HEK293T (cell line): ENCODE results near the gene C1QTNF8.

ENCODE experiments used
- CTCF ChIA-PET: fragments of 350-600 bp; formaldehyde crosslinking; extraction: SDS; loops from one replicate; lab custom pipeline; 2021; ENCODE audit warnings: antibody characterized with exemption, inconsistent platforms; lab: Yijun Ruan, JAX
- POLR2A ChIA-PET: fragments of 350-600 bp; formaldehyde crosslinking; extraction: SDS; loops from one replicate; lab custom pipeline; 2020; ENCODE audit warnings: antibody characterized with exemption, inconsistent platforms; lab: Yijun Ruan, JAX
- DNase-seq: peaks from one replicate; pipeline ENCODE4 v3.0.0; 2012; ENCODE audit warnings: mixed read lengths; ENCODE audit errors: extremely low spot score
- ARNT ChIP-seq: fragments of 450-650 bp; IDR thresholded peaks from 2 replicates; pipeline ENCODE4 v1.6.1; 2017; ENCODE audit warnings: mild to moderate bottlenecking
- BHLHE40 ChIP-seq: fragments of 450-650 bp; IDR thresholded peaks from 2 replicates; pipeline ENCODE4 v1.6.1; 2016; ENCODE audit warnings: mild to moderate bottlenecking, moderate library complexity, borderline replicate concordance
- CTBP1 ChIP-seq: fragments of 450-650 bp; IDR thresholded peaks from 2 replicates; pipeline ENCODE4 v1.6.1; 2016; ENCODE audit warnings: borderline replicate concordance
- ELF4 ChIP-seq: fragments of 450-650 bp; IDR thresholded peaks from 2 replicates; pipeline ENCODE4 v1.6.1; 2017; ENCODE audit warnings: antibody characterized with exemption
- FOXA1 ChIP-seq: fragments of 450-650 bp; IDR thresholded peaks from 2 replicates; pipeline ENCODE4 v1.6.1; 2016; ENCODE audit warnings: mild to moderate bottlenecking
- FOXK2 ChIP-seq: fragments of 450-650 bp; IDR thresholded peaks from 2 replicates; pipeline ENCODE4 v1.6.1; 2016; ENCODE audit warnings: mild to moderate bottlenecking
- FOXM1 ChIP-seq: fragments of 450-650 bp; IDR thresholded peaks from 2 replicates; pipeline ENCODE4 v1.6.1; 2017; ENCODE audit warnings: mild to moderate bottlenecking, borderline replicate concordance
- HDGF ChIP-seq: fragments of 450-650 bp; IDR thresholded peaks from 2 replicates; pipeline ENCODE4 v1.6.1; 2017; ENCODE audit warnings: antibody characterized with exemption, borderline replicate concordance
- L3MBTL2 ChIP-seq: fragments of 450-650 bp; conservative IDR thresholded peaks from 2 replicates; pipeline ENCODE4 v1.6.1; 2016; ENCODE audit warnings: mild to moderate bottlenecking
- LEF1 ChIP-seq: fragments of 450-650 bp; IDR thresholded peaks from 2 replicates; pipeline ENCODE4 v1.6.1; 2017; ENCODE audit warnings: mild to moderate bottlenecking, borderline replicate concordance
- NFRKB ChIP-seq: fragments of 450-650 bp; IDR thresholded peaks from 2 replicates; pipeline ENCODE4 v1.6.1; 2016; ENCODE audit warnings: mild to moderate bottlenecking, moderate library complexity
- SP1 ChIP-seq: fragments of 450-650 bp; IDR thresholded peaks from 2 replicates; pipeline ENCODE4 v1.6.1; 2017
- SUZ12 ChIP-seq: fragments of 450-650 bp; IDR thresholded peaks from 2 replicates; pipeline ENCODE4 v1.6.1; 2016; ENCODE audit warnings: mild to moderate bottlenecking
- TARDBP ChIP-seq: fragments of 450-650 bp; IDR thresholded peaks from 2 replicates; pipeline ENCODE4 v1.6.1; 2016
- ZNF384 ChIP-seq: fragments of 450-650 bp; IDR thresholded peaks from 2 replicates; pipeline ENCODE4 v1.6.1; 2016
- TF ChIP-seq, protein P1 (sequence below): fragments of 450-650 bp; IDR thresholded peaks from 2 replicates; pipeline ENCODE4 v1.6.1; 2016

C1QTNF8 gene

DNA sequence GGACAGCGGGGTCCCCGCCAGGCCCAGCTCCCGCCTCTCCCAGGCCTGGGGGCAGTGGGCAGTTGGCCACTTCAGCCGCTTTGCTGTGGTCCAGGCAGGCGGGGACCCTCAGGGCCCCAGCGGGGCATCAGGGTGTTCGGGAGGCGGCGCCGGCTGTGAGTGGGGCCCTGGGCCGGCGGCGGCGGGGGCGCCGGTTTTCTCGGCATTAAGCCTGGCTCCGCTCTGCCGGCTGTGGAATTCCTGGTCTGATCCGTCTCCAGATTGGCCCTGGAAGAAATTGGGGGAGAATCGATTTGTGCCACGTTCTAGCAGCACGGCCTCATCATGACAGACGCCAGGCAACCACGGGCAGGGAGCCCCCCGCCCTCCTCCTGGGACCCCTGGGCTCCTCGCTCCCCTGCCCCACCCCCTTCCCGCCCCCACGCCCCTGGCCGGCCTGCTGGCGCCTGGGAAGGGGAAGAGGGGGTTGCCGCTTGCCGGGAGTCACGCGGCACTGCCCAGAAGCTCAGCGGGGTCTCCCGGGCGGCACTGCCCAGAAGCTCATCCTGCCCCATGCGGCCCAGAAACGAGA lies 52.1 kb downstream of the C1QTNF8 start:
- ChIA-PET CTCF (no interaction called here), POLR2A (no interaction called here)
- no peak for TF ChIP-seq HDGF
- no peak for TF ChIP-seq FOXK2
- no peak for TF ChIP-seq BHLHE40
- no peak for TF ChIP-seq SP1
- no peak for TF ChIP-seq L3MBTL2
- no peak for TF ChIP-seq TARDBP
- TF ChIP-seq SUZ12 = no peak
- TF ChIP-seq FOXM1 = no peak
- TF ChIP-seq, protein P1, sequence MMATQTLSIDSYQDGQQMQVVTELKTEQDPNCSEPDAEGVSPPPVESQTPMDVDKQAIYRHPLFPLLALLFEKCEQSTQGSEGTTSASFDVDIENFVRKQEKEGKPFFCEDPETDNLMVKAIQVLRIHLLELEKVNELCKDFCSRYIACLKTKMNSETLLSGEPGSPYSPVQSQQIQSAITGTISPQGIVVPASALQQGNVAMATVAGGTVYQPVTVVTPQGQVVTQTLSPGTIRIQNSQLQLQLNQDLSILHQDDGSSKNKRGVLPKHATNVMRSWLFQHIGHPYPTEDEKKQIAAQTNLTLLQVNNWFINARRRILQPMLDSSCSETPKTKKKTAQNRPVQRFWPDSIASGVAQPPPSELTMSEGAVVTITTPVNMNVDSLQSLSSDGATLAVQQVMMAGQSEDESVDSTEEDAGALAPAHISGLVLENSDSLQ = no peak
- TF ChIP-seq NFRKB = no peak
- no peak for TF ChIP-seq CTBP1
- no peak for TF ChIP-seq ARNT
- TF ChIP-seq ZNF384 = no peak
- no peak for TF ChIP-seq LEF1
- DNase-seq = no peak

DNA sequence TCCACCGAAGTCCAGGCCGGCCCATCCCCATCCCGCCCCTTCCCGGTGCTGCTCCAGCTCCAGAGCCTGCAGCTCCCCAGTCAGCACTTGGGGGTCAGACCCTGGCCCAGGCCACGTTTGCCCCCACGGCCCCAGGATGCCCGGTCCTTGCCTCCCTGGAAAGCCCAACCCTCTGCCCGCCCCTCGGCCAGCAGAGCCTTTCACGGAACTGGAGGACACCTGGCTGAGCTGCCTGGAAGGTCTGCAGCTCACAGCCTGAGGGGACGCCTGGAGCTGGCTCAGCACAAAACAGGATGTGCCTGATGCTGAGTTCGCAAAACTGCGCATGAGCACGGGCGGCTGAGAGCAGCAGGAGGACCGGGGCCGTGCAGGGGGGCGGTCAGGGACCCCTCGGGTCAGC lies 53.2 kb downstream of the C1QTNF8 start:
- ChIA-PET POLR2A (no interaction called here), CTCF (no interaction called here)
- DNase-seq = peak; percentile 57
- TF ChIP-seq, protein P1 = no peak
- TF ChIP-seq CTBP1 (no peak), SP1 (no peak)

DNA sequence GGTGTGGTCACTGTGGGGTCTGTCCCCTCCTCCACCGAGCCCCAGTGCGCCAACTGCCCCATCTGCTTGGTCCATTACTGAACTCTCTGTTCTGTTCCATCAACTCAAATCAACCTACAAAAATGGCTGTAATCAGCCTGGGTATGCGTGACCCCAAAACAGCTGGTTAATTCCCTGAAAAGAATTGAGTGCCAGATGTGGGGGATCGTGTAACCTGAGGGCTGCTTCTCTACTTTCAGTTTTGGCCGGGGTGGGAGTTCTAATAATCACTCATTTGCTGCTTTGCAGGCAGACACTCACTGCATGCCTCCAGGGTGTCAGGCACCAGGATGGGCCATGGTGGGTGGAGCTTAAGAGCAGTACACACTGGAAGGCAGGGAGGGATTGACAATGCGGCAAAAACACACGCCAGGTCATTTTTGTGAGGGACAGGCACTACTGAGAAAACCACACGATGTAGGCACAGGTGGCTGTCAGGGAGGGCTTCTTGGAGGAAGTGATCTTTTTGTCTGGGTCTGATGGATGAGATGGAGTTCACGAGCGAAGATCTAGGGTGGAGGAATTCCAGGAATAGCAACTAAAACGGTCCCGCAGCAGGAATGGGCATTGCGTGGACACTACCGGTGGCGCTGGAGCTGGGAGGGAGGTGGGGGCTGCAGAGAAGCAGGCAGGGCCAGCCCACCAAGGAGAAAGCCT lies 53.8 kb downstream of the C1QTNF8 start:
- no peak for TF ChIP-seq ARNT
- no peak for TF ChIP-seq TARDBP
- no peak for TF ChIP-seq FOXM1
- TF ChIP-seq ELF4 = no peak
- no peak for TF ChIP-seq L3MBTL2
- no peak for TF ChIP-seq ZNF384
- TF ChIP-seq SP1 = no peak
- TF ChIP-seq, protein P1 = no peak
- no peak for TF ChIP-seq CTBP1
- no peak for TF ChIP-seq BHLHE40
- TF ChIP-seq LEF1 = no peak
- DNase-seq = no peak
- CTCF ChIA-PET = no interaction called here
- POLR2A ChIA-PET = no interaction called here

DNA sequence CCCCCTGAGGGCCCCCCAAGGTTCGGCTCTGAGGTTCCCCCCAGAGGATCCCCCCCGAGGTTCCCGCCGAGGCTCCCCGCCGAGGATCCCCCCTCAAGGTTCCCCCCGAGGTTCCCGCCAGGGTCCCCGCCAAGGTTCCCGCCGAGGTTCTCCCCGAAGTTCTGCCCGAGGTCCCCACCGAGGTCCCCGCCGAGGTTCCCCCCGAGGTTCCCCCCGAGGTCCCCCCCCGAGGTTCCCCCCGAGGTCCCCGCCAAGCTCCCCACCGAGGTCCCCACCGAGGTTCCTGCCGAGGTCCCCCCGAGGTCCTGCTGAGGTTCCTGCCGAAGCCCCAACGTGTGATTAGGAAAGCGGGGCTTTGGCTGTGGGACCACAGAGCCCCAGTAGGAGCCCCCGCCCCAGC lies 55.7 kb downstream of the C1QTNF8 start:
- POLR2A ChIA-PET = no interaction called here
- CTCF ChIA-PET = no interaction called here
- DNase-seq = no peak
- TF ChIP-seq ZNF384 (no peak), FOXM1 (no peak), BHLHE40 (no peak), FOXA1 (no peak), SUZ12 (no peak)
- TF ChIP-seq, protein P1 = no peak

DNA sequence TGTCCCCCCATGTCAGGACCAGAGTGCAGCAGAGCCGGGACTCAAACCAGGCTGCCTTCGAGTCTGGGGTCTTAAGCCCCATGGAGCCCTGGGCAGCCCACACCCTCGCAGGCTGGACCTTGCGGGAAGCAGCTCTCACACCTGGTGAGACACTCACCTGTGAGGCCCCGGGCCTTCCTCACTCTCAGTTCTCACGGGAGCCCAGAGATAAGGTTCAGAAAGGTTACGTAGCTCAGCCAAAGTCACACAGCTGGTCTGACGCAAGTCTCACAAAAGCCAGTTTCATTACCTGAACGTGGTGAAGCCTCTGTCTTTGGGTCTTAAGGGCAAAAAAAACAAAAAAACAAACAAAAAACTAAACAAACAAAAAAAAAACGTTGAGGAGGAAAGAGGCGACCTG lies 56.3 kb downstream of the C1QTNF8 start:
- DNase-seq = no peak
- ChIA-PET POLR2A (no interaction called here), CTCF (no interaction called here)
- TF ChIP-seq FOXK2 (no peak), HDGF (no peak), SP1 (no peak), ELF4 (no peak), TARDBP (no peak), FOXA1 (no peak), L3MBTL2 (no peak), ZNF384 (no peak), BHLHE40 (no peak), SUZ12 (no peak), CTBP1 (no peak), FOXM1 (no peak)
- TF ChIP-seq, protein P1 = no peak
